GM12873 (cell line): ENCODE results near the gene YOD1.

Source experiments
- CTCF ChIP-seq: IDR thresholded peaks from 2 replicates; pipeline ENCODE4 v1.5.1; 2012; ENCODE audit warnings: low read depth, mild to moderate bottlenecking, moderate library complexity, low read length, control low read depth; ENCODE audit not compliant: insufficient read depth; ENCODE audit errors: missing control alignments

The YOD1 gene

DNA sequence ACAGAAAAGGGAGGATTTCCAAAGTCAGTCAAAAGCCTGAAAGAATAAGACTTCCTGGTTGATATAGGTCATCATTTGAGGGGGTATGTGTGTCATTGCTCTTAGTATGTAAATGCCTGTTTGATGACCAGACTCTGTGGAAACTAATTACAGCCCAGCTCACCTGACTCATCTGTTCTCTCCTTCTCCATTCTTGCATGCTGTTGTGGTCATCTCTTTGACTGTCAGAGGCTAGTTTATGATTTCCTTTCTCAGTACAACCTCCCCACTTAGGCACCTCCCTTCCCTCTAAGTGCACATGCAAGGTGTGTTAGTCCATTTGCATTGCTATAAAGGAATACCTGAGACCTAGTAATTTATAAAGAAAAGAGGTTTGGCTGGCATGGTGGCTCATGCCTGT lies 16.0 kb downstream of the YOD1 start:
- TF ChIP-seq CTCF = no peak

GRCh38 chr1:207034208-207034607 lies 16.8 kb downstream of the YOD1 start:
- TF ChIP-seq CTCF = no peak

GRCh38 chr1:207033302-207033701 lies 17.7 kb downstream of the YOD1 start:
- TF ChIP-seq CTCF = no peak

DNA sequence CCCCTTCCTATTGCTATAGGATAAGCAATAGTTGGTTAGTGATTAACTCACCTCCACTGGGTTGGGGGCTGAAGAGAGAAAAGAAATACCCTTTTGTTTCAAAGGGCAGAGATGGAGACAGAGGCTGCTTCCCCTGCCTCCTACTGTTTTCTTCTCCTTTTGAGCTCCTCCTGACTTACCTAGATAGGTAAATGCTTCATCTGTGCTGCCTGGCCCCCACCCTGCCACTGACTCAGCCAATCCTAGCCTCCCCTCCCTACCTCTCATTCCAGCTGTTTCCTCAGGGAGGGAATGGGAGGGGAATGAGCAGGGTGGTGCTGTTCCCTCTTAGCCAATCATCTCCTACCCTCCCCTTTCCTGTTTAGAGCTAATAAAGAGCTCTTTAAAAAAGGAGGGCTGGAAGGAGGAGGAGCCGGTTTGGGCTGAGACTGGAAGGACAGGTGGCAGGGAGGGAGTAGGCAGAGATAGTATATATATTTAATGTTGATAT lies 18.4 kb downstream of the YOD1 start, which contains the start of gene C1orf116:
C1orf116 (minus strand) TSS at position 229 of the 490 bp plus-strand sequence. CDS start 5,158 bp downstream, outside the sequence.
- no peak for TF ChIP-seq CTCF

- no peak for TF ChIP-seq CTCF
Observed at GRCh38 chr1:207031632-207032264, 19.3 kb downstream of the YOD1 start.

DNA sequence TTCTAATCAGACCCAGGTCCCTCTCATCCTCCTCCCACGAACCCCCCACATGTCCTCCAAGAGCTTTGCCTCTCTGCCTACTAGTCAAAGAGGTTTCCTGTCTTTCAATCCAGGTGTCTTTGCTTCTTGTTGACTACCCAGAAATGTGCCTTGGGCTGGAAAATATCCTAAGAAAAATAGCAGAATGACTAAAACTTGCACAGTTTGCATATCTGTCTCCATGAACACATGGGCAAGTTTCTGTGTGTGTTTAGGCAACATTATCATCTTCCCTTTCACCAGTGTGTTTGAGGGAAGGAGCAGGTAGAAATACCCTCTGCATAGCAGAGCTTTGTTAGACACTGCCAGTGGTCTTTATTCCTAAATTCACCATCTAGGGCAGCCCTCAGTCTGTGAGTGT lies 20.0 kb downstream of the YOD1 start:
- no peak for TF ChIP-seq CTCF

DNA sequence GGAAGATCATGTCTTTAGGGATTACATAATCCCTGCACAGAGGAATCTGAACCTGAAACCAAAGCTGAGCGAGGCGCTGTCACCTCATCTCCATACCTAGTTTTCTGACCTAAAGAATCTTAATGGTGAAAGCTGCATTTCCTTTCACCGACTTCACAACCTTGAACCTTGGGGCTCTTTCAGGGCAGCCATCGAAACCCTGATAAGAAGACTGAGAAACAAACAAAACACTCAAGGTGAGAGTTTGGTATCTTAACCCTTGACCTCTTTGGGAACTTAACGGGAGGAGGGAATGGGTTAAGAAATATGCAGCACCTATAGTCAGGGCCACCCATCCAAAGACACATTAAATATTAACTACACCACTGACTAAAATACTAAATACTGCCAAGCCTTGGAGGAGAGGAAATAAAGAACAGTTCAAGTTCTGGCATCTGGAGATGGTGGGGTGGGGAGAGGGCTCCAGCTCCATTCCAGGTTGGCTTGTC lies 20.4 kb downstream of the YOD1 start:
- TF ChIP-seq CTCF = no peak
